Hepatocyte (in vitro differentiated cells): Measurements from ENCODE around the gene MRTFB. TPM values are rescaled to one million over a fixed set of nuclear protein-coding genes. Genes with fewer than 3 reads are reported as not detected.

Experiments
- DNase-seq: peaks from one replicate; pipeline ENCODE4 v3.0.0-alpha.2; 2016; ENCODE audit warnings: low spot score
- H2AFZ ChIP-seq: fragments of 200-600 bp; sonication (generic); 2 replicates; pipeline ENCODE4 v1.6.0; 2016; ENCODE audit warnings: antibody characterized with exemption, mild to moderate bottlenecking
- H3K27ac ChIP-seq: fragments of 200-600 bp; sonication (generic); 2 replicates; pipeline ENCODE4 v1.5.1; 2016; ENCODE audit warnings: mild to moderate bottlenecking
- H3K27me3 ChIP-seq: fragments of 200-600 bp; sonication (generic); 2 replicates; pipeline ENCODE4 v1.6.1; 2016
- H3K36me3 ChIP-seq: fragments of 200-600 bp; sonication (generic); replicated peaks from 2 replicates; pipeline ENCODE4 v1.5.1; 2016; ENCODE audit warnings: low read depth; ENCODE audit not compliant: insufficient read depth
- H3K4me1 ChIP-seq: fragments of 200-600 bp; sonication (generic); 2 replicates; pipeline ENCODE4 v1.5.1; 2016; ENCODE audit warnings: mild to moderate bottlenecking, moderate library complexity; ENCODE audit not compliant: insufficient read depth
- H3K4me2 ChIP-seq: fragments of 200-600 bp; sonication (generic); 2 replicates; pipeline ENCODE4 v1.6.0; 2016
- H3K4me3 ChIP-seq: fragments of 200-600 bp; sonication (generic); 2 replicates; pipeline ENCODE4 v1.5.1; 2016; ENCODE audit warnings: mild to moderate bottlenecking
- H3K79me2 ChIP-seq: fragments of 200-600 bp; sonication (generic); 2 replicates; pipeline ENCODE4 v1.6.0; 2017; ENCODE audit warnings: mild to moderate bottlenecking
- H3K9me2 ChIP-seq: fragments of 200-600 bp; sonication (generic); replicated peaks from 2 replicates; pipeline ENCODE4 v1.6.0; 2017; ENCODE audit warnings: mild to moderate bottlenecking; ENCODE audit not compliant: insufficient read depth
- H3K9me3 ChIP-seq: fragments of 200-600 bp; sonication (generic); 2 replicates; pipeline ENCODE4 v1.5.1; 2016; ENCODE audit warnings: low read depth, mild to moderate bottlenecking
- H4K20me1 ChIP-seq: fragments of 200-600 bp; sonication (generic); 2 replicates; pipeline ENCODE4 v1.6.0; 2016; ENCODE audit warnings: mild to moderate bottlenecking; ENCODE audit not compliant: insufficient read depth, poor library complexity, severe bottlenecking
- CTCF ChIP-seq: fragments of 200-600 bp; sonication (generic); IDR thresholded peaks from 2 replicates; pipeline ENCODE4 v1.5.1; 2016; ENCODE audit warnings: antibody characterized with exemption, mild to moderate bottlenecking; ENCODE audit not compliant: poor library complexity
- EZH2 ChIP-seq: fragments of 200-600 bp; sonication (generic); IDR thresholded peaks from 2 replicates; pipeline ENCODE4 v1.6.1; 2016; ENCODE audit warnings: antibody characterized with exemption, mild to moderate bottlenecking, borderline replicate concordance
- EZH2phosphoT487 ChIP-seq: fragments of 200-600 bp; sonication (generic); IDR thresholded peaks from one replicate; pipeline ENCODE4 v1.6.1; 2018; ENCODE audit warnings: antibody characterized with exemption, mild to moderate bottlenecking, low read depth, moderate library complexity; ENCODE audit not compliant: unreplicated experiment, severe bottlenecking
- WGBS: methylation state at CpG from one replicate; pipeline ENCODE4 v1.1.6; 2016; ENCODE audit warnings: low lambda C conversion rate; ENCODE audit errors: missing lambda C conversion rate; 5-methylcytosine and 5-hydroxymethylcytosine counted together
- polyA plus RNA-seq: library from polyadenylated mRNA; unstranded; fragments of >200 nt; fragmentation: Nextera tagmentation; extraction: Ambion mirVana; gene quantifications from 2 replicates; pipeline ENCODE4 v1.2.1, GENCODE V29; 2016
- total RNA-seq: library from RNA; depleted of rRNA; stranded (reverse); fragments of >200 nt; gene quantifications from 2 replicates; pipeline ENCODE4 v1.2.3, GENCODE V29; 2014

The MRTFB gene
- total and polyA plus RNA-seq, 2 experiments from 2014 or later = 10.9 to 27.9 TPM

GRCh38 chr16:14109782-14110727 is 38.9 kb downstream of the MRTFB start:
- Histone ChIP-seq H3K4me2 (no peak overlapping the region), H4K20me1 (no peaks in the 10 kb centered on the region), H3K9me3 (no peaks in the 10 kb centered on the region), H3K9me2 (no peaks in the 10 kb centered on the region), H3K79me2 (peaks cover 92% of the 10 kb centered on the region), H3K27me3 (no peaks in the 10 kb centered on the region), H3K4me1 (peaks cover 22% of the 10 kb centered on the region), H3K4me3 (no peak overlapping the region), H2AFZ (no peak overlapping the region), H3K36me3 (no peaks in the 10 kb centered on the region), H3K27ac (no peak overlapping the region)
- WGBS = 78% methylated on average over 3 of the region's 3 CpGs
- TF ChIP-seq EZH2phosphoT487 = no peak
- TF ChIP-seq EZH2 = no peak
- TF ChIP-seq CTCF = no peak
- DNase-seq = no peak

GRCh38 chr16:14110728-14111251 is 39.7 kb downstream of the MRTFB start:
- Histone ChIP-seq H3K9me2 (no peaks in the 10 kb centered on the region), H3K27ac (no peak overlapping the region), H3K4me1 (peaks cover 20% of the 10 kb centered on the region), H4K20me1 (no peaks in the 10 kb centered on the region), H3K4me2 (no peak overlapping the region), H3K9me3 (no peaks in the 10 kb centered on the region), H3K36me3 (no peaks in the 10 kb centered on the region), H3K4me3 (no peak overlapping the region), H3K79me2 (peaks cover 91% of the 10 kb centered on the region), H3K27me3 (no peaks in the 10 kb centered on the region), H2AFZ (no peak overlapping the region)
- TF ChIP-seq CTCF = no peak
- no peak for TF ChIP-seq EZH2phosphoT487
- no peak for TF ChIP-seq EZH2
- 76% methylated on average over 6 of the region's 6 CpGs for WGBS
- no peak for DNase-seq

- H2AFZ ChIP-seq = no peak overlapping the region
- no peak overlapping the region for H3K4me3 ChIP-seq
- H3K27ac ChIP-seq = no peak overlapping the region
- no peaks in the 10 kb centered on the region for H4K20me1 ChIP-seq
- H3K9me2 ChIP-seq = no peaks in the 10 kb centered on the region
- H3K9me3 ChIP-seq = no peaks in the 10 kb centered on the region
- H3K36me3 ChIP-seq = no peaks in the 10 kb centered on the region
- H3K4me1 ChIP-seq = peaks cover 11% of the 10 kb centered on the region
- H3K79me2 ChIP-seq = peaks cover 92% of the 10 kb centered on the region
- WGBS = 98% methylated on average over 14 of the region's 14 CpGs
- peak; percentile 24 for DNase-seq
- TF ChIP-seq CTCF (no peak), EZH2phosphoT487 (no peak)
- no peaks in the 10 kb centered on the region for H3K27me3 ChIP-seq
- H3K4me2 ChIP-seq = no peak overlapping the region
Measured at GRCh38 chr16:14111713-14112538, 40.8 kb downstream of the MRTFB start.
